Skeletal muscle tissue (tissue), 4 donors: ENCODE data around the gene TFPT. TPM values are rescaled to one million over a fixed set of nuclear protein-coding genes. Genes with fewer than 3 reads are reported as not detected.

ENCODE experiments used
- H3K27ac ChIP-seq: one replicate; pipeline ENCODE4 v1.7.0; 2013; ENCODE audit warnings: mild to moderate bottlenecking, low read depth, low read length, inconsistent platforms
- H3K27me3 ChIP-seq, 3 donors: one replicate each; pipeline ENCODE4 v1.7.0; 2013; ENCODE audit warnings: low read length in 3 of 3; ENCODE audit not compliant: control insufficient read depth in 3 of 3, insufficient read depth in 3 of 3
- H3K36me3 ChIP-seq, 3 donors: one replicate each; pipeline ENCODE4 v1.7.0; 2013; ENCODE audit warnings: low read length in 3 of 3; ENCODE audit not compliant: control insufficient read depth in 3 of 3, insufficient read depth in 3 of 3
- H3K4me1 ChIP-seq, 3 donors: one replicate each; pipeline ENCODE4 v1.7.0; 2013; ENCODE audit warnings: low read length in 3 of 3, mild to moderate bottlenecking in 3 of 3; ENCODE audit not compliant: control insufficient read depth in 3 of 3, insufficient read depth in 3 of 3
- H3K4me3 ChIP-seq, 3 donors: one replicate each; pipeline ENCODE4 v1.7.0; 2013; ENCODE audit warnings: low read length in 3 of 3
- H3K9ac ChIP-seq, 3 donors: one replicate each; pipeline ENCODE4 v1.7.0; 2013; ENCODE audit warnings: low read length in 3 of 3, mild to moderate bottlenecking in 3 of 3, moderate library complexity in 2 of 3, low read depth in 1 of 3
- H3K9me3 ChIP-seq, 3 donors: one replicate each; pipeline ENCODE4 v1.7.0; 2013; ENCODE audit warnings: low read length in 3 of 3; ENCODE audit not compliant: control insufficient read depth in 3 of 3
- total RNA-seq: library from RNA; depleted of rRNA; stranded (reverse); fragments of >200 nt; gene quantifications from one replicate; pipeline ENCODE4 v1.2.3, GENCODE V29; 2014
- donor health status: Osteomylitis.

The TFPT gene
- total RNA-seq, 1 donor from 2014 or later = 12.0 TPM

DNA sequence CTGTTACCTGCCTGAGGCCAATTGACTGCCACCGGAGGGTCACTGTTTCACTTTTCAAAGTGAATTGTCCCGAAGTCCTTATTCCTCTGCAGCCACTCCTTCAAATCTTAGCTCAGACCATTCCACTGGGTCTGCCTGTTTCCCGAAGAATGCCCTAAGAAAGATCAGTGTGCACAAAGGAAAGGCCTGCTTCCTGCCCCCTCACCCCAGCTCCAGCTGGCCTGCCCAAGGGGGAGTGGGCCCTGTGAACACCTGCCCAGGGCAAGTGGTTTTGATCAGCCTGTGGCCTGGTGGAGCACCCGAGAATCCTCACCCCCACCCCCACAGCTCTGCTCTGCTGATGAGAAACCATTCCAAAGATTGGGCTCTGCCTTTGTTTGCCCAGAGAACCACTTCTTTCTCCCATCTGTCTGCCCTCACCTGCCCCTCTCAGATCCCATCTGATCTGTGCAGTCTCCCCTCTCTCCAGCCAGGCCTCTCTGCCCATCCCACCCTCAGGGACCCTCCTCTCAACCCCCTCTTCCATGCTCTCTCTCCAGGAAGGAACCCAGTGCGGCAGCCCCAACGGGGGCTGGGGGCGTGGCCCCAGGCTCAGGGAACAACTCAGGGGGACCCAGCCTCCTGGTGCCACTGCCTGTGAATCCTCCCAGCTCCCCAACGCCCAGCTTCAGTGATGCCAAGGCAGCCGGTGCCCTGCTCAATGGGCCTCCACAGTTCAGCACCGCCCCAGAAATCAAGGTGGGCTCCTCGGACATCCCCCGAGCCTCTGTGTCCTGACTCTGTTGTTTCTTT is 33.8 kb upstream of the TFPT start:
- Histone ChIP-seq H3K36me3 (peaks cover 87 to 89% (median 88%) of the 10 kb centered on the region in 3 donors), H3K27ac (no peak overlapping the region), H3K4me3 (no peak overlapping the region), H3K27me3 (no peaks in the 10 kb centered on the region), H3K4me1 (peaks cover 0 to 4% (median 0%) of the 10 kb centered on the region in 3 donors), H3K9ac (no peak overlapping the region), H3K9me3 (no peaks in the 10 kb centered on the region)

DNA sequence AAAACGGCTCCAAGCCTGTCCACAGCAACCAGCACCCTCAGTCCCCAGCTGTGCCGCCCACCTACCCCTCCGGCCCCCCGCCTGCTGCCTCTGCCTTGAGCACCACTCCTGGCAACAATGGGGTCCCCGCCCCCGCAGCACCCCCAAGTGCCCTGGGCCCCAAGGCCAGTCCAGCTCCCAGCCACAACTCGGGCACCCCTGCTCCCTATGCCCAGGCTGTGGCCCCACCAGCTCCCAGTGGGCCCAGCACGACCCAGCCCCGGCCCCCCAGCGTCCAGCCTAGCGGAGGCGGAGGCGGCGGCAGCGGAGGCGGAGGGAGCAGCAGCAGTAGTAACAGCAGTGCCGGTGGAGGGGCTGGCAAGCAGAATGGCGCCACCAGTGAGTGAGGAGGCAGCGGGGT is 32.7 kb upstream of the TFPT start:
- no peak overlapping the region for H3K27ac ChIP-seq
- H3K9me3 ChIP-seq = no peaks in the 10 kb centered on the region
- no peaks in the 10 kb centered on the region for H3K4me1 ChIP-seq
- H3K9ac ChIP-seq = no peak overlapping the region
- peaks cover 88 to 89% (median 88%) of the 10 kb centered on the region in 3 donors for H3K36me3 ChIP-seq
- no peak overlapping the region for H3K4me3 ChIP-seq
- no peaks in the 10 kb centered on the region for H3K27me3 ChIP-seq

DNA sequence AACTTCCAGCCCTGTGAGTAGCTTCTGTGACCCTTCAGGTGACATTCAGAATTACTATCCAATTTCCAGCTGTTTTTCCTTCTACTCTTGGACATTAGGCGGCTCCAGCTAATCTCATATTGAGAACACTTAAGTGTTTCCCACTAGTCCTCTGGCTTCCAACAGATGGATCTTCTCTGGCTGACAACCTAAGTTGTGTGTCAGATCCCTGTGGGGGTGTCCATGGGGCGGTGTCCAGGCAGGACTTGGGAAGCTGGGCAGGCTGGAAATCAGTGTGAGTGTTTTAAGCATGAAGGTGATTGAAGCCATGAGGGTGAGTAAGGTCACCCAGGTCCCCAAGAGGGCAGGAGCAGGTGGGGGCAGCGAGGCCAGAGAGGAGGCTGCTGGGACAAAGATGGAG is 32.2 kb upstream of the TFPT start:
- Histone ChIP-seq H3K27me3 (no peaks in the 10 kb centered on the region), H3K36me3 (peaks cover 91% of the 10 kb centered on the region in 3 donors), H3K27ac (no peak overlapping the region), H3K4me1 (no peaks in the 10 kb centered on the region), H3K4me3 (no peak overlapping the region), H3K9me3 (no peaks in the 10 kb centered on the region), H3K9ac (no peak overlapping the region)

DNA sequence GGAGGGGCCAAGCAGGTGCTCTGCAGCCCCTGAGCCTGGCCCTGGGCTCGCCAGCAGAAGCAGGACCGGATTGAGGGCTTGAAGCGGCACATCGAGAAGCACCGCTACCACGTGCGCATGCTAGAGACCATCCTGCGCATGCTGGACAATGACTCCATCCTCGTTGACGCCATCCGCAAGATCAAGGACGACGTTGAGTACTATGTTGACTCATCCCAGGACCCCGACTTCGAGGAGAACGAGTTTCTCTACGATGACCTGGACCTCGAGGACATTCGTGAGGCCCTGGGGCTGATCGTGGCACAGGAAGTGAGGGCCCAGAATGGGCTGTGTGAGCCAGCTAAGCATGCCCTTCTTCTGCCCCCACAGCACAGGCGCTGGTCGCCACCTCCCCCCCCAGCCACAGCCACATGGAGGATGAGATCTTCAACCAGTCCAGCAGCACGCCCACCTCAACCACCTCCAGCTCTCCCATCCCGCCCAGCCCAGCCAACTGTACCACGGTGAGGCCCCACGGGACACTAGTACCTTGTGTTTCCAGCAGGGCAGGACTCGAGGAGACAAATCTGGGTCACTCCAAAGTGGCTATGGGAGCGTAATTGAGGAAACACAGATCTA is 30.2 kb upstream of the TFPT start:
- Histone ChIP-seq H3K4me1 (peaks cover 3 to 5% (median 4%) of the 10 kb centered on the region in 3 donors), H3K4me3 (no peak overlapping the region), H3K9ac (no peak overlapping the region), H3K27me3 (no peaks in the 10 kb centered on the region), H3K9me3 (no peaks in the 10 kb centered on the region), H3K27ac (no peak overlapping the region), H3K36me3 (peaks cover 76 to 83% (median 80%) of the 10 kb centered on the region in 3 donors)

DNA sequence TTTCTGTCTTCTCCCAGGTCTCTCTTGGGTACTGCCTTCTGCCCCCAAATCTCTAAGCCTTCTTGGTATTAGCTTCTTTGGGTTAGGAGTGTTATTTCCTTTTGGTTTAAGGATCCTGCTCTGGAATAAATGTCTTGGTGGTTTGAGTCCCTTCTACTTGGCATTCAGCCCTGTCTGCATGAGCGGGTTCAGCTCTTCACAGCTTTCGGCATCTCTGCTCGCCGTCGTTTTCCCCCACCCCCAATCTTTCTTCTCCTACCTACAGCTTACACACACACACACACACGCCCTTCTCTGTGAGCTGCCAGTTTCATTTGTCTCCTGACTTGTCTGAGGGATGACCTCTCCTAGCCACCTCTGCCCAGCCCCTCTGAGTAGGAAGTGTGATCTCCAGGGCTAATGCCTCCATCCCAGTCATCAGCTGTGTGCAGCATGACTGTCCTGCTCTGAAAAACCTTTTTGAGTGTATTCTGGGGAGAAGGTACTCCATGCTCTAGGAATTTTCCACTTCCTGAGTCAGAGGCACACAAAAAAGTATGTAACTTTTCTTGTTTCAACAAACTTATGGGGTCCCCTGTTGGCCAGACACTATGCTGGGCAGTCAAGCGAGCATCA is 26.8 kb upstream of the TFPT start:
- no peak overlapping the region for H3K9ac ChIP-seq
- H3K27ac ChIP-seq = no peak overlapping the region
- no peaks in the 10 kb centered on the region for H3K9me3 ChIP-seq
- no peak overlapping the region for H3K4me3 ChIP-seq
- H3K36me3 ChIP-seq = peaks cover 51 to 64% (median 56%) of the 10 kb centered on the region in 3 donors
- peaks cover 22 to 28% (median 26%) of the 10 kb centered on the region in 3 donors for H3K4me1 ChIP-seq
- no peaks in the 10 kb centered on the region for H3K27me3 ChIP-seq

DNA sequence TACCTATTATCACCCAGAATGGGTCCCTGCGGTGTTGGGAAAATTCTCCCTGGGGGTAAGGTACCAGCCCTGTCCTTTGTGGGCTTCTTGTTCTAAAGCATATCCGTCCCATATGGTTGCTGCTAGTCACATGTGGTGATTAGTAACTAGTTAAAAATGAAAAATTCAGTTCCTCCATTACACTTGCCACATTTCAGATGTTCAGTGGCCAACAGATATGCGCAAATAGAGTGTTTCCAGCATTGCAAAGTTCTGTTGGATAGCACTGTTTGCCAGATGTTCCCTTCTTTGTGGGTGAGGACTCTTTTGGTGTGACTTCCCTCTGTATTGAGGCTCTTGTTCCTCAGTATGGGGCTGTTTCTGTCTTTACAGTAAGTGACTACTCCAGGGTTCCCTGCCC is 25.9 kb upstream of the TFPT start:
- H3K4me1 ChIP-seq = peaks cover 27 to 33% (median 31%) of the 10 kb centered on the region in 3 donors
- no peak overlapping the region for H3K4me3 ChIP-seq
- H3K9me3 ChIP-seq = no peaks in the 10 kb centered on the region
- H3K9ac ChIP-seq = peak overlapping the region in 1 of 3 donors; percentile 7
- H3K27me3 ChIP-seq = no peaks in the 10 kb centered on the region
- no peak overlapping the region for H3K27ac ChIP-seq
- H3K36me3 ChIP-seq = peaks cover 42 to 55% (median 46%) of the 10 kb centered on the region in 3 donors

DNA sequence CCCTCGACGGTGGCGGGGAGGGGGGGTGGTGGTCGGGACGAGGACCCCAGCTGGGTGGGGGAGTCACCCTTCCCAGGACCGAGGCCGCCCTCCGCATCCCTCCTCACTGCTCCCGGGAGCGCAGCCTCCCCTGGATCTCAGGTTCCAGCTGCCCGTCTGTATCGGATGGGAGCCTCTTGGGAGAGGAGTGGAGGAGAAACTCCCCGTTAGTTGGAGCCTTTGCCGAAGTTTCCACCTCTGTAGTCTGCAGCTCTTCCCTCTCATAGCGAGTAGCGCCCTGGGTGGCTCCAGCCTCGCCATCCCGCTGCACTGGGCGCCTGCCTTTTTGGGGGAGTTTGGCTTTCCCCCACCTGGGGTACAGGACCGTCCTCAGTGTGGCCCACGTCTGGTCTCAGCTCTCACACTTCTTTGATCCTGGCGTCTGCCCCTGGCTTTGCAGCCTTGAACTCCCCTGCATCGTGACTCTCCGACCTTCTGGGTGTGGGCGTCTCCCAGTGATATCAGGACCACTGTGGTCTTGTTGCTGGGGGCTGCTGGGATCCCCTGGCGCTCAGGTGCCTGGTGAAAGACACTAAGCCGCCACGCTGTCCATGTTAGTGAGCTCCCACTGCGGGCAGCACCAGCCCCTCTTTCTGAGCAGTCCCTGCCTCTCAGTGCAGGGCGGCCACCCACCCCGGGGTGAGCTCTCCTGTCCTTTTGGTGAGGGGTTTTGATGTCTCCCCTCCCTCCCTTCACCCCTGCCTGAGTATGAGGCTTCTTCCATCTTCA is 23.2 kb upstream of the TFPT start:
- H3K27ac ChIP-seq = peak overlapping the region; percentile 23
- peaks cover 33 to 40% (median 38%) of the 10 kb centered on the region in 3 donors for H3K4me1 ChIP-seq

DNA sequence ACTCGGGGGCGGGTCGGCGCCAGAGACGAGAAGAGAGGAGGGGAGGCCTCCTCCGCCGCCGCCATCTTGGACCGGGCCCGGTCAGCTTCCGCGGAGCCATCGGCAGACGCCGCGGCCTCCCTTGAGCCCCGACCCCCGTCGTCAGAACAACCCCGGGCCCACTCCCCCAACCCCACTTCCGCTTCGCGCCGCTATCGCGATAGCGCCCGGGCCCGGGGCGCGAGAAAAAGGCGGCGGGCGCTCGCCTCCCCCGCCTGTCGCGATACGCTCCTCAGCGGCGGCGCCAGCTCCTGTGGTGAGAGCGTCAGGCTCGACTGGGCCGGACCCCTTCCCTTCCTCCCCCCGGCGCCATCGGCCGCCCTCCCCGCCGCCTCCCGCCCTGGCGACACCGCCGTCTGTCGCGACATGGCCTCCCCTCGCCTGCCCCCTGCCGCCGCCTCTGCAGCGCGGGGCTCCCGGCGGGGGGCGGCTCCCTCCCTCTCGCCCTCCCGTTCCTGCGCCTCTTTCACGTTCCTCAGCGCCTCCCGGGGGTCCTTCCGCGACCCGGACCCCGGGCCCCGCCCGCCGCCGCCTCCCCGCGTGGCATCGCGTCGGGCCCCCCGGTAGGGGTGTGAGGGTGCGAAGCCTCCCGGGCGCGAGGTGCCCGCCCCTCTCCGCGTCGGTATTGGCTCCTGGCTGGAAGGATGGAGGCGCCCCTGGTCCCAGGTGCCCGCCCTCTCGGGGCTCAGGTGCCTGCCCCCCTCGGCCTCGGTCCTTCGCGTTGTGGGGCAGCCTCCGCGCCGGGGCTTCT is 22.4 kb upstream of the TFPT start, which contains the start of gene CNOT3:
TSS of gene CNOT3 (plus strand) at position 64 of the 790 bp plus-strand sequence. CDS start 5,217 bp downstream, outside the sequence.
- no peaks in the 10 kb centered on the region for H3K27me3 ChIP-seq
- no peaks in the 10 kb centered on the region for H3K9me3 ChIP-seq
- H3K4me3 ChIP-seq = peak within 1 kb of the TSS; percentile 78 to 93 (median 88)
- H3K9ac ChIP-seq = peak within 1 kb of the TSS; percentile 76 to 93 (median 92)
- peaks cover 33 to 40% (median 38%) of the 10 kb centered on the region in 3 donors for H3K4me1 ChIP-seq
- peaks cover 8 to 23% (median 14%) of the 10 kb centered on the region in 3 donors for H3K36me3 ChIP-seq
- H3K27ac ChIP-seq = peak within 1 kb of the TSS; percentile 95

More for the DNA sequence above, 23.2 kb upstream of the TFPT start:
- Histone ChIP-seq H3K27me3 (no peaks in the 10 kb centered on the region), H3K9me3 (no peaks in the 10 kb centered on the region), H3K36me3 (peaks cover 15 to 28% (median 21%) of the 10 kb centered on the region in 3 donors), H3K9ac (peak overlapping the region; percentile 27 to 93 (median 92)), H3K4me3 (peak overlapping the region; percentile 69 to 75 (median 75))
